ENCODE data around the gene OBSCN. TPM values are rescaled to one million over a fixed set of nuclear protein-coding genes. Genes with fewer than 3 reads are reported as not detected.

The OBSCN gene
- total and polyA plus RNA-seq, 2 of the 13 experiments (the other 11 are each of a cell fraction or from before 2014, with no cell fraction given) = 0.20 TPM

DNA sequence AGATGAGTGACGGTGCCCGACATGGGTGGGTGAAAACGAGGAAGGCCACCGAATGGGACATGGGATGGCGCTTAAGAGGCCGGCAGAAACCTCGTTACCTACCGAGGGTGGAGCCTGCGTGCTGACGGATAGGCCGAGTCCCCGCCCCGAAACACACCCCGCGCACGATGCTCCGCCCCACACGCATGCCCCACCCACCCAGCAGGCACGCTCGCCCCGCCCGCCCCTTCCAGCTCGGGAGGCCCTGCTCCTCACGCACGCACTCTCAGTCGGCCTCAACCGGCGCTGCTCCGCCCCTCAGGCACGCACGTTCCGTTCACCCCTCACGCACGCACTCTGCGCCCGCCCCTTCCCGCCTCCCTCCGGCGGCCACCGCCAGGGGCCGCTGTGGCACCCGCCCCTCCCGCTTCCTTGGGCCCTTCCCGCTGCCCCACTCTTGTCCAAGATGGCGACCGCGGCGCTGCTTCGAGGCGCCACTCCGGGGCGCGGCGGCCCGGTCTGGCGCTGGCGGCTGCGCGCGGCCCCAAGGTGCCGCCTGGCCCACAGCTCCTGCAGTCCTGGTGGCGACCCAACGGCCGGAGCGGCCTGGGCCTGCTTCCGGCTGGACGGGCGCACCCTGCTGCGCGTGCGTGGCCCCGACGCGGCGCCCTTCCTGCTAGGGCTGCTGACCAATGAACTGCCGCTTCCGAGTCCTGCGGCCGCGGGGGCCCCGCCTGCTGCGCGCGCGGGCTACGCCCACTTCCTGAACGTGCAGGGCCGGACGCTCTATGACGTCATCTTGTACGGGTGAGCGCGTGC is 42.3 kb upstream of the OBSCN start, which contains the start of gene IBA57 (continued):
- TF ChIP-seq JUND (CRISPR knock-in tag; IDR thresholded peaks at IDR 0.05) (peak; percentile 34), NFYC (CRISPR knock-in tag; IDR thresholded peaks at IDR 0.05) (peak; percentile 76), KAT2B (IDR thresholded peaks at IDR 0.05; ENCODE audit: borderline replicate concordance, low read depth, low read length) (no peak), MBNL3 (CRISPR knock-in tag; conservative IDR thresholded peaks at IDR 0.05) (no peak), PPARG (CRISPR knock-in tag; conservative IDR thresholded peaks at IDR 0.05) (no peak), NFKBIZ (CRISPR knock-in tag; IDR thresholded peaks at IDR 0.05) (0 out of 2 replicates have a peak, but pooled peaks have one; percentile 40), GATAD2A (CRISPR knock-in tag; IDR thresholded peaks at IDR 0.05) (0 out of 2 replicates have a peak, but pooled peaks have one; percentile 7), RCOR2 (CRISPR knock-in tag; IDR thresholded peaks at IDR 0.05) (no peak), HIVEP1 (CRISPR knock-in tag; IDR thresholded peaks at IDR 0.05) (no peak), NPAS2 (CRISPR knock-in tag; IDR thresholded peaks at IDR 0.05; ENCODE audit: borderline replicate concordance) (no peak), SALL2 (CRISPR knock-in tag; IDR thresholded peaks at IDR 0.05) (no peak), ZNF713 (CRISPR knock-in tag; IDR thresholded peaks at IDR 0.05) (0 out of 2 replicates have a peak, but pooled peaks have one; percentile 16), HOXD1 (CRISPR knock-in tag; IDR thresholded peaks at IDR 0.05) (no peak), HNF4A (CRISPR knock-in tag; IDR thresholded peaks at IDR 0.05) (no peak), ZNF329 (CRISPR knock-in tag; IDR thresholded peaks at IDR 0.05; ENCODE audit: low read depth) (0 out of 2 replicates have a peak, but pooled peaks have one; percentile 45), SOX13 (IDR thresholded peaks at IDR 0.05) (no peak), SOX13 (CRISPR knock-in tag; conservative IDR thresholded peaks at IDR 0.05 in 1 of 2, IDR thresholded peaks at IDR 0.05 in 1 of 2) (no peak; a peak in 1 of 4 replicates), NFE2L2 (IDR thresholded peaks at IDR 0.05; ENCODE audit: low read length) (no peak), NCOR1 (IDR thresholded peaks at IDR 0.05; ENCODE audit: borderline replicate concordance, low read length) (no peak)
- TF ChIP-seq, protein P1, sequence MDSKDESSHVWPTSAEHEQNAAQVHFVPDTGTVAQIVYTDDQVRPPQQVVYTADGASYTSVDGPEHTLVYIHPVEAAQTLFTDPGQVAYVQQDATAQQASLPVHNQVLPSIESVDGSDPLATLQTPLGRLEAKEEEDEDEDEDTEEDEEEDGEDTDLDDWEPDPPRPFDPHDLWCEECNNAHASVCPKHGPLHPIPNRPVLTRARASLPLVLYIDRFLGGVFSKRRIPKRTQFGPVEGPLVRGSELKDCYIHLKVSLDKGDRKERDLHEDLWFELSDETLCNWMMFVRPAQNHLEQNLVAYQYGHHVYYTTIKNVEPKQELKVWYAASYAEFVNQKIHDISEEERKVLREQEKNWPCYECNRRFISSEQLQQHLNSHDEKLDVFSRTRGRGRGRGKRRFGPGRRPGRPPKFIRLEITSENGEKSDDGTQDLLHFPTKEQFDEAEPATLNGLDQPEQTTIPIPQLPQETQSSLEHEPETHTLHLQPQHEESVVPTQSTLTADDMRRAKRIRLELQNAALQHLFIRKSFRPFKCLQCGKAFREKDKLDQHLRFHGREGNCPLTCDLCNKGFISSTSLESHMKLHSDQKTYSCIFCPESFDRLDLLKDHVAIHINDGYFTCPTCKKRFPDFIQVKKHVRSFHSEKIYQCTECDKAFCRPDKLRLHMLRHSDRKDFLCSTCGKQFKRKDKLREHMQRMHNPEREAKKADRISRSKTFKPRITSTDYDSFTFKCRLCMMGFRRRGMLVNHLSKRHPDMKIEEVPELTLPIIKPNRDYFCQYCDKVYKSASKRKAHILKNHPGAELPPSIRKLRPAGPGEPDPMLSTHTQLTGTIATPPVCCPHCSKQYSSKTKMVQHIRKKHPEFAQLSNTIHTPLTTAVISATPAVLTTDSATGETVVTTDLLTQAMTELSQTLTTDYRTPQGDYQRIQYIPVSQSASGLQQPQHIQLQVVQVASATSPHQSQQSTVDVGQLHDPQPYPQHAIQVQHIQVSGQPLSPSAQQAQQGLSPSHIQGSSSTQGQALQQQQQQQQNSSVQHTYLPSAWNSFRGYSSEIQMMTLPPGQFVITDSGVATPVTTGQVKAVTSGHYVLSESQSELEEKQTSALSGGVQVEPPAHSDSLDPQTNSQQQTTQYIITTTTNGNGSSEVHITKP (CRISPR knock-in tag; IDR thresholded peaks at IDR 0.05; ENCODE audit: low read depth) = 0 out of 2 replicates have a peak, but pooled peaks have one; percentile 31
- TF ChIP-seq, protein P2, sequence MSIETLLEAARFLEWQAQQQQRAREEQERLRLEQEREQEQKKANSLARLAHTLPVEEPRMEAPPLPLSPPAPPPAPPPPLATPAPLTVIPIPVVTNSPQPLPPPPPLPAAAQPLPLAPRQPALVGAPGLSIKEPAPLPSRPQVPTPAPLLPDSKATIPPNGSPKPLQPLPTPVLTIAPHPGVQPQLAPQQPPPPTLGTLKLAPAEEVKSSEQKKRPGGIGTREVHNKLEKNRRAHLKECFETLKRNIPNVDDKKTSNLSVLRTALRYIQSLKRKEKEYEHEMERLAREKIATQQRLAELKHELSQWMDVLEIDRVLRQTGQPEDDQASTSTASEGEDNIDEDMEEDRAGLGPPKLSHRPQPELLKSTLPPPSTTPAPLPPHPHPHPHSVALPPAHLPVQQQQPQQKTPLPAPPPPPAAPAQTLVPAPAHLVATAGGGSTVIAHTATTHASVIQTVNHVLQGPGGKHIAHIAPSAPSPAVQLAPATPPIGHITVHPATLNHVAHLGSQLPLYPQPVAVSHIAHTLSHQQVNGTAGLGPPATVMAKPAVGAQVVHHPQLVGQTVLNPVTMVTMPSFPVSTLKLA (IDR thresholded peaks at IDR 0.05) = peak; percentile 66
- TF ChIP-seq, protein P3, sequence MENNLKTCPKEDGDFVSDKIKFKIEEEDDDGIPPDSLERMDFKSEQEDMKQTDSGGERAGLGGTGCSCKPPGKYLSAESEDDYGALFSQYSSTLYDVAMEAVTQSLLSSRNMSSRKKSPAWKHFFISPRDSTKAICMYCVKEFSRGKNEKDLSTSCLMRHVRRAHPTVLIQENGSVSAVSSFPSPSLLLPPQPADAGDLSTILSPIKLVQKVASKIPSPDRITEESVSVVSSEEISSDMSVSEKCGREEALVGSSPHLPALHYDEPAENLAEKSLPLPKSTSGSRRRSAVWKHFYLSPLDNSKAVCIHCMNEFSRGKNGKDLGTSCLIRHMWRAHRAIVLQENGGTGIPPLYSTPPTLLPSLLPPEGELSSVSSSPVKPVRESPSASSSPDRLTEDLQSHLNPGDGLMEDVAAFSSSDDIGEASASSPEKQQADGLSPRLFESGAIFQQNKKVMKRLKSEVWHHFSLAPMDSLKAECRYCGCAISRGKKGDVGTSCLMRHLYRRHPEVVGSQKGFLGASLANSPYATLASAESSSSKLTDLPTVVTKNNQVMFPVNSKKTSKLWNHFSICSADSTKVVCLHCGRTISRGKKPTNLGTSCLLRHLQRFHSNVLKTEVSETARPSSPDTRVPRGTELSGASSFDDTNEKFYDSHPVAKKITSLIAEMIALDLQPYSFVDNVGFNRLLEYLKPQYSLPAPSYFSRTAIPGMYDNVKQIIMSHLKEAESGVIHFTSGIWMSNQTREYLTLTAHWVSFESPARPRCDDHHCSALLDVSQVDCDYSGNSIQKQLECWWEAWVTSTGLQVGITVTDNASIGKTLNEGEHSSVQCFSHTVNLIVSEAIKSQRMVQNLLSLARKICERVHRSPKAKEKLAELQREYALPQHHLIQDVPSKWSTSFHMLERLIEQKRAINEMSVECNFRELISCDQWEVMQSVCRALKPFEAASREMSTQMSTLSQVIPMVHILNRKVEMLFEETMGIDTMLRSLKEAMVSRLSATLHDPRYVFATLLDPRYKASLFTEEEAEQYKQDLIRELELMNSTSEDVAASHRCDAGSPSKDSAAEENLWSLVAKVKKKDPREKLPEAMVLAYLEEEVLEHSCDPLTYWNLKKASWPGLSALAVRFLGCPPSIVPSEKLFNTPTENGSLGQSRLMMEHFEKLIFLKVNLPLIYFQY (CRISPR knock-in tag; IDR thresholded peaks at IDR 0.05; ENCODE audit: borderline replicate concordance) = no peak
